HepG2 (cell line): Measurements from ENCODE around the gene FHL1. TPM values are rescaled to one million over a fixed set of nuclear protein-coding genes. Genes with fewer than 3 reads are reported as not detected.

Source experiments
- ATAC-seq: fragments of 200-7000 bp; cut with Tn5 transposase; 3 replicates; pipeline ENCODE4 v1.9.1; 2020; ENCODE audit warnings: mild to moderate bottlenecking, moderate library complexity
- BruUV-seq: library from RNA; stranded (reverse); fragments of 400-500 nt; replicated peaks from 2 replicates; lab custom pipeline; 2021; lab: Mats Ljungman, UMichigan
- CTCF ChIA-PET: fragments of 300-600 bp; formaldehyde crosslinking; extraction: SDS; loops from one replicate; lab custom pipeline; 2021; ENCODE audit warnings: low total read pairs, inconsistent platforms, low intra/inter-chr PET ratio; lab: Yijun Ruan, JAX
- POLR2A ChIA-PET: fragments of 350-600 bp; sonication (Branson Sonifier 250); formaldehyde crosslinking; loops from one replicate; lab custom pipeline; 2020; ENCODE audit warnings: antibody characterized with exemption, inconsistent platforms; lab: Yijun Ruan, JAX
- DNase-seq: peaks from one replicate; pipeline ENCODE4 v3.0.0-alpha.2; 2015; ENCODE audit warnings: low spot score
- FAIRE-seq: peaks from 3 replicates; lab custom pipeline; 2011; peaks lifted over from hg19 to GRCh38; lab: Jason Lieb, UNC
- H2AFZ ChIP-seq: one replicate; pipeline ENCODE4 v1.6.1; 2011; ENCODE audit warnings: low read length, inconsistent platforms
- H3K27ac ChIP-seq: fragments of 300-600 bp; 3 replicates; pipeline ENCODE4 v1.8.0; 2011; ENCODE audit warnings: mixed run types, mild to moderate bottlenecking, mixed read lengths, low read length, inconsistent platforms; ENCODE audit not compliant: insufficient read depth; ENCODE audit errors: extremely low read length
- H3K27me3 ChIP-seq, 2 experiments: fragments of 200-600 bp in 1 of 2; 2 replicates in 1 of 2; 3 replicates in 1 of 2; pipeline versions ENCODE4 v1.6.0 to v1.8.0; 2011; ENCODE audit warnings: low read length in 2 of 2, mild to moderate bottlenecking in 2 of 2, moderate library complexity in 2 of 2, inconsistent platforms in 1 of 2; ENCODE audit not compliant: insufficient read depth in 2 of 2, control insufficient read depth in 1 of 2
- H3K36me3 ChIP-seq, 2 experiments: fragments of 200-600 bp in 1 of 2; replicated peaks in 1 of 2; 2 replicates in 1 of 2; 3 replicates in 1 of 2; pipeline versions ENCODE4 v1.5.1 to v1.8.0; 2011; ENCODE audit warnings: low read length in 2 of 2, inconsistent platforms in 1 of 2; ENCODE audit not compliant: insufficient read depth in 2 of 2, control insufficient read depth in 1 of 2
- H3K4me1 ChIP-seq: 2 replicates; pipeline ENCODE4 v1.5.1; 2012; ENCODE audit warnings: low read length, inconsistent platforms; ENCODE audit not compliant: insufficient read depth
- H3K4me2 ChIP-seq: 2 replicates; pipeline ENCODE4 v1.6.0; 2011; ENCODE audit warnings: low read depth, low read length, inconsistent platforms
- H3K4me3 ChIP-seq, 3 experiments: fragments of 200-600 bp in 1 of 3; sonication (generic), shearing (Covaris generic) in 1 of 3; replicated peaks in 1 of 3; 2 replicates each; pipeline ENCODE4 v1.5.1; 2011 to 2016; ENCODE audit warnings: low read length in 3 of 3, inconsistent platforms in 2 of 3, low read depth in 2 of 3, mild to moderate bottlenecking in 2 of 3, control low read depth in 1 of 3, mixed read lengths in 1 of 3; ENCODE audit not compliant: insufficient read depth in 1 of 3
- H3K79me2 ChIP-seq: one replicate; pipeline ENCODE4 v1.6.1; 2011; ENCODE audit warnings: low read length, inconsistent platforms; ENCODE audit not compliant: insufficient read depth
- H3K9ac ChIP-seq: 2 replicates; pipeline ENCODE4 v1.6.0; 2011; ENCODE audit warnings: mild to moderate bottlenecking, low read depth, low read length, inconsistent platforms; ENCODE audit not compliant: insufficient read depth
- H3K9me3 ChIP-seq: 2 replicates; pipeline ENCODE4 v1.5.1; 2012; ENCODE audit warnings: mild to moderate bottlenecking, low read length
- H4K20me1 ChIP-seq: 2 replicates; pipeline ENCODE4 v1.6.0; 2011; ENCODE audit warnings: inconsistent platforms, mild to moderate bottlenecking, low read length, moderate library complexity; ENCODE audit not compliant: insufficient read depth
- CBX5 ChIP-seq: sonication (generic); formaldehyde crosslinking; IDR thresholded peaks from 2 replicates; pipeline ENCODE4 v1.4.0; 2020; ENCODE audit warnings: missing genetic modification reagents, borderline replicate concordance
- CHD4 ChIP-seq: fragments of 200-600 bp; sonication (generic); IDR thresholded peaks from 2 replicates; pipeline ENCODE4 v1.7.0; 2017; ENCODE audit warnings: mild to moderate bottlenecking, low read length, borderline replicate concordance
- FOXA3 ChIP-seq: IDR thresholded peaks from 2 replicates; pipeline ENCODE4 v1.6.1; 2016; ENCODE audit warnings: missing genetic modification reagents, missing compliant biosample characterization
- FOXM1 ChIP-seq: sonication (generic); formaldehyde crosslinking; IDR thresholded peaks from 2 replicates; pipeline ENCODE4 v1.5.0; 2020; ENCODE audit warnings: missing genetic modification reagents
- FOXP1 ChIP-seq, 2 experiments: fragments of 450-650 bp in 1 of 2; IDR thresholded peaks; 2 replicates each; pipeline ENCODE4 v1.6.1; 2017 to 2018; ENCODE audit warnings: antibody characterized with exemption in 1 of 2
- KDM2A ChIP-seq: sonication (generic); formaldehyde crosslinking; IDR thresholded peaks from 2 replicates; pipeline ENCODE4 v1.4.0; 2020; ENCODE audit warnings: low read depth, missing genetic modification reagents, borderline replicate concordance
- LBX2 ChIP-seq: sonication (generic); formaldehyde crosslinking; IDR thresholded peaks from 2 replicates; pipeline ENCODE4 v1.5.0; 2020; ENCODE audit warnings: missing genetic modification reagents, mild to moderate bottlenecking, borderline replicate concordance
- NR3C1 ChIP-seq: sonication (generic); formaldehyde crosslinking; IDR thresholded peaks from 2 replicates; pipeline ENCODE4 v1.4.0; 2020; ENCODE audit warnings: missing genetic modification reagents
- RARG ChIP-seq: sonication (generic); formaldehyde crosslinking; IDR thresholded peaks from 2 replicates; pipeline ENCODE4 v1.4.0; 2020; ENCODE audit warnings: low read depth, mild to moderate bottlenecking, missing genetic modification reagents
- RBM39 ChIP-seq: fragments of 200-400 bp; formaldehyde crosslinking; IDR thresholded peaks from one replicate; pipeline ENCODE4 v1.6.1; 2018; ENCODE audit warnings: antibody characterized with exemption, mild to moderate bottlenecking, low read depth, low read length; ENCODE audit not compliant: poor library complexity, severe bottlenecking
- SP140L ChIP-seq: sonication (generic); formaldehyde crosslinking; IDR thresholded peaks from 2 replicates; pipeline ENCODE4 v1.4.0; 2020; ENCODE audit warnings: missing genetic modification reagents, borderline replicate concordance
- STAG1 ChIP-seq: sonication (generic); formaldehyde crosslinking; IDR thresholded peaks from 2 replicates; pipeline ENCODE4 v1.4.0; 2020; ENCODE audit warnings: missing genetic modification reagents
- ZNF326 ChIP-seq: sonication (generic); formaldehyde crosslinking; IDR thresholded peaks from 2 replicates; pipeline ENCODE4 v1.4.0; 2020; ENCODE audit warnings: missing genetic modification reagents, borderline replicate concordance
- ZNF674 ChIP-seq: sonication (generic); formaldehyde crosslinking; IDR thresholded peaks from 2 replicates; pipeline ENCODE4 v1.5.0; 2020; ENCODE audit warnings: low read depth, mild to moderate bottlenecking, missing genetic modification reagents
- ZSCAN22 ChIP-seq: sonication (generic); formaldehyde crosslinking; IDR thresholded peaks from 2 replicates; pipeline ENCODE4 v1.4.0; 2020; ENCODE audit warnings: mild to moderate bottlenecking, missing genetic modification reagents
- WGBS: methylation state at CpG from one replicate; pipeline ENCODE4 v1.1.6; 2017; ENCODE audit warnings: low lambda C conversion rate; 5-methylcytosine and 5-hydroxymethylcytosine counted together
- in situ Hi-C: cut with HindIII; loops from 2 replicates; pipeline ENCODE4 v1.10.0; 2017; ENCODE audit warnings: low pct_unique_long_range_greater_than_20kb; ENCODE audit not compliant: extremely low pct_ligation_motif_present
- intact Hi-C: fragments of 100-400 bp; cut with micrococcal nuclease; formaldehyde crosslinking; loops from one replicate; pipeline ENCODE4 v1.10.0; 2022; ENCODE audit not compliant: unreplicated experiment
- polyA plus RNA-seq, 8 experiments: library from polyadenylated mRNA; depleted of rRNA in 3 of 8; stranded (reverse) in 7 of 8; unstranded in 1 of 8; fragments of >200 nt; fragmentation: Illumina TruSeq in 4 of 8; extraction: Trizol in 4 of 8; gene quantifications; 2 replicates each; pipeline versions ENCODE4 v1.2.1 to v1.2.3, GENCODE V29; 2011 to 2016; ENCODE audit warnings: low read depth in 4 of 8, missing spikeins in 1 of 8, mixed read lengths in 1 of 8; ENCODE audit not compliant: insufficient read depth in 1 of 8
- total RNA-seq, 5 experiments: library from RNA; depleted of rRNA; stranded (reverse); fragments of >200 nt; fragmentation: Illumina TruSeq; extraction: Trizol; gene quantifications; 2 replicates each; pipeline ENCODE4 v1.2.3, GENCODE V29; 2016; ENCODE audit warnings: low read depth in 1 of 5
- TF ChIP-seq, protein P1 (sequence below): sonication (generic); formaldehyde crosslinking; IDR thresholded peaks from 2 replicates; pipeline ENCODE4 v1.4.0; 2020; ENCODE audit warnings: missing genetic modification reagents, mild to moderate bottlenecking, borderline replicate concordance

Gene FHL1
- total and polyA plus RNA-seq, 2 of the 13 experiments (the other 11 are each of a cell fraction or from before 2014, with no cell fraction given): 0.33 TPM; not detected in 1

GRCh38 chrX:136206916-136207315, 59.6 kb downstream of the FHL1 start:
- no peak overlapping the region for H3K4me3 ChIP-seq
- H3K4me2 ChIP-seq: no peak overlapping the region
- H3K79me2 ChIP-seq: no peaks in the 10 kb centered on the region
- WGBS: 0% methylated on average over 1 of the region's 6 CpGs
- ATAC-seq (no peak), DNase-seq (no peak), FAIRE-seq (no peak)
- no peaks in the 10 kb centered on the region for H3K36me3 ChIP-seq
- intact Hi-C loops: loop anchor here (5.0 kb wide), 1 partner anchor 180 kb away; no protein-coding TSS in a partner anchor
- no peaks in the 10 kb centered on the region for H3K4me1 ChIP-seq
- H4K20me1 ChIP-seq: no peaks in the 10 kb centered on the region
- no peaks in the 10 kb centered on the region; a peak in 2 of 5 replicates for H3K27me3 ChIP-seq
- H2AFZ ChIP-seq: no peak overlapping the region
- no peak overlapping the region for H3K27ac ChIP-seq
- TF ChIP-seq FOXA3 (CRISPR knock-in tag) (no peak), FOXP1 (IDR thresholded peaks at IDR 0.05) (no peak), FOXP1 (CRISPR knock-in tag; IDR thresholded peaks at IDR 0.05) (no peak), RBM39 (no peak), RARG (CRISPR knock-in tag) (no peak), SP140L (CRISPR knock-in tag) (no peak), CHD4 (no peak), STAG1 (no peak), ZNF326 (CRISPR knock-in tag) (no peak), ZSCAN22 (CRISPR knock-in tag) (no peak), CBX5 (CRISPR knock-in tag) (no peak), KDM2A (no peak), FOXM1 (no peak), NR3C1 (CRISPR knock-in tag) (no peak), LBX2 (CRISPR knock-in tag) (no peak), ZNF674 (no peak)
- TF ChIP-seq, protein P1, sequence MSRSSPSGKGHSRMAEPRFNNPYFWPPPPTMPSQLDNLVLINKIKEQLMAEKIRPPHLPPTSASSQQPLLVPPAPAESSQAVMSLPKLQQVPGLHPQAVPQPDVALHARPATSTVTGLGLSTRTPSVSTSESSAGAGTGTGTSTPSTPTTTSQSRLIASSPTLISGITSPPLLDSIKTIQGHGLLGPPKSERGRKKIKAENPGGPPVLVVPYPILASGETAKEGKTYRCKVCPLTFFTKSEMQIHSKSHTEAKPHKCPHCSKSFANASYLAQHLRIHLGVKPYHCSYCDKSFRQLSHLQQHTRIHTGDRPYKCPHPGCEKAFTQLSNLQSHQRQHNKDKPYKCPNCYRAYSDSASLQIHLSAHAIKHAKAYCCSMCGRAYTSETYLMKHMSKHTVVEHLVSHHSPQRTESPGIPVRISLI (CRISPR knock-in tag): no peak
- no TSS peak for BruUV-seq
- in situ Hi-C loops: no loop called here
- no peaks in the 10 kb centered on the region for H3K9me3 ChIP-seq
- POLR2A ChIA-PET: no interaction called here
- H3K9ac ChIP-seq: no peak overlapping the region
- CTCF ChIA-PET: no interaction called here
